HEK293 (cell line): Measurements from ENCODE around the gene RAX2.

ENCODE experiments used
- CTCF ChIA-PET: fragments of 350-600 bp; formaldehyde crosslinking; extraction: SDS; loops from one replicate; lab custom pipeline; 2021; ENCODE audit warnings: antibody characterized with exemption; lab: Yijun Ruan, JAX
- POLR2A ChIA-PET: fragments of 300-600 bp; formaldehyde crosslinking; extraction: SDS; loops from one replicate; lab custom pipeline; 2020; ENCODE audit warnings: antibody characterized with exemption, inconsistent platforms; lab: Yijun Ruan, JAX
- H3K27ac ChIP-seq: fragments of 200-500 bp; sonication (Bioruptor generic); 2 replicates; pipeline ENCODE4 v1.5.1; 2014; ENCODE audit warnings: low read depth, low read length, control low read depth, inconsistent platforms; ENCODE audit errors: extremely low read depth
- H3K36me3 ChIP-seq, 2 experiments: fragments of 200-500 bp in 1 of 2; sonication (Bioruptor generic) in 1 of 2; 1 replicate in 1 of 2; 2 replicates in 1 of 2; pipeline ENCODE4 v1.5.1; 2014 to 2017; ENCODE audit warnings: inconsistent platforms in 2 of 2, low read length in 2 of 2; ENCODE audit not compliant: control insufficient read depth in 2 of 2, insufficient read depth in 1 of 2
- H3K4me1 ChIP-seq: fragments of 200-500 bp; sonication (Bioruptor generic); 2 replicates; pipeline ENCODE4 v1.5.1; 2014; ENCODE audit warnings: mild to moderate bottlenecking, low read length, inconsistent platforms; ENCODE audit not compliant: control insufficient read depth, insufficient read depth
- H3K4me3 ChIP-seq: 2 replicates; pipeline ENCODE4 v1.5.1; 2011; ENCODE audit warnings: low read depth, mild to moderate bottlenecking, control low read depth, low read length, moderate library complexity
- H3K9me3 ChIP-seq: fragments of 200-500 bp; sonication (Bioruptor generic); 2 replicates; pipeline ENCODE4 v1.5.1; 2014; ENCODE audit warnings: low read depth, low read length, inconsistent platforms; ENCODE audit not compliant: control insufficient read depth, insufficient read depth
- BCL11B ChIP-seq: fragments of 450-650 bp; formaldehyde crosslinking; IDR thresholded peaks from 2 replicates; pipeline ENCODE4 v1.5.1; 2016; ENCODE audit warnings: low read depth, missing biosample characterization, missing genetic modification characterization
- EGR2 ChIP-seq: fragments of 450-650 bp; formaldehyde crosslinking; IDR thresholded peaks from 2 replicates; pipeline ENCODE4 v1.5.1; 2016; ENCODE audit warnings: low read depth, missing biosample characterization, missing genetic modification characterization
- FEZF1 ChIP-seq: fragments of 450-650 bp; formaldehyde crosslinking; IDR thresholded peaks from 2 replicates; pipeline ENCODE4 v1.5.1; 2016; ENCODE audit warnings: missing biosample characterization, missing genetic modification characterization
- KLF1 ChIP-seq: fragments of 450-650 bp; formaldehyde crosslinking; IDR thresholded peaks from 2 replicates; pipeline ENCODE4 v1.5.1; 2016; ENCODE audit warnings: missing biosample characterization, missing genetic modification characterization
- KLF16 ChIP-seq: fragments of 450-650 bp; formaldehyde crosslinking; IDR thresholded peaks from 2 replicates; pipeline ENCODE4 v1.5.1; 2017; ENCODE audit warnings: missing biosample characterization, missing genetic modification characterization
- KLF7 ChIP-seq: fragments of 450-650 bp; formaldehyde crosslinking; IDR thresholded peaks from 2 replicates; pipeline ENCODE4 v1.5.1; 2016; ENCODE audit warnings: missing biosample characterization, missing genetic modification characterization, borderline replicate concordance
- KLF8 ChIP-seq: fragments of 450-650 bp; formaldehyde crosslinking; IDR thresholded peaks from 2 replicates; pipeline ENCODE4 v1.5.1; 2016; ENCODE audit warnings: missing biosample characterization, missing genetic modification characterization
- SP3 ChIP-seq: fragments of 450-650 bp; formaldehyde crosslinking; IDR thresholded peaks from 2 replicates; pipeline ENCODE4 v1.5.1; 2016; ENCODE audit warnings: missing biosample characterization, missing genetic modification characterization
- ZBTB48 ChIP-seq: fragments of 450-650 bp; formaldehyde crosslinking; IDR thresholded peaks from 2 replicates; pipeline ENCODE4 v1.5.1; 2016; ENCODE audit warnings: missing biosample characterization, missing genetic modification characterization
- ZNF112 ChIP-seq: fragments of 450-650 bp; formaldehyde crosslinking; IDR thresholded peaks from 2 replicates; pipeline ENCODE4 v1.5.0; 2017; ENCODE audit warnings: missing biosample characterization, missing genetic modification characterization
- ZNF114 ChIP-seq: fragments of 450-650 bp; formaldehyde crosslinking; IDR thresholded peaks from 2 replicates; pipeline ENCODE4 v1.5.0; 2017; ENCODE audit warnings: missing biosample characterization, missing genetic modification characterization
- ZNF202 ChIP-seq: fragments of 450-650 bp; formaldehyde crosslinking; IDR thresholded peaks from 2 replicates; pipeline ENCODE4 v1.5.1; 2016; ENCODE audit warnings: missing biosample characterization, missing genetic modification characterization, borderline replicate concordance
- ZNF223 ChIP-seq: fragments of 450-650 bp; formaldehyde crosslinking; IDR thresholded peaks from 2 replicates; pipeline ENCODE4 v1.5.1; 2016; ENCODE audit warnings: missing biosample characterization, missing genetic modification characterization
- ZNF350 ChIP-seq: fragments of 450-650 bp; formaldehyde crosslinking; IDR thresholded peaks from 2 replicates; pipeline ENCODE4 v1.5.0; 2017; ENCODE audit warnings: missing biosample characterization, mild to moderate bottlenecking, missing genetic modification characterization
- ZNF549 ChIP-seq: fragments of 450-650 bp; IDR thresholded peaks from 2 replicates; pipeline ENCODE4 v1.5.1; 2018; ENCODE audit warnings: missing biosample characterization, missing genetic modification characterization, mild to moderate bottlenecking, inconsistent platforms, moderate library complexity
- ZNF555 ChIP-seq: fragments of 450-650 bp; formaldehyde crosslinking; conservative IDR thresholded peaks from 2 replicates; pipeline ENCODE4 v1.5.1; 2017; ENCODE audit warnings: missing biosample characterization, mild to moderate bottlenecking, missing genetic modification characterization, inconsistent platforms
- ZNF623 ChIP-seq: fragments of 450-650 bp; formaldehyde crosslinking; IDR thresholded peaks from 2 replicates; pipeline ENCODE4 v1.5.1; 2016; ENCODE audit warnings: missing biosample characterization, missing genetic modification characterization
- ZNF629 ChIP-seq: fragments of 450-650 bp; formaldehyde crosslinking; IDR thresholded peaks from 2 replicates; pipeline ENCODE4 v1.5.1; 2017; ENCODE audit warnings: missing biosample characterization, missing genetic modification characterization
- ZSCAN30 ChIP-seq: fragments of 450-650 bp; IDR thresholded peaks from 2 replicates; pipeline ENCODE4 v1.5.1; 2018; ENCODE audit warnings: missing biosample characterization, mild to moderate bottlenecking, missing genetic modification characterization, moderate library complexity
- TF ChIP-seq, protein P1 (sequence below): fragments of 450-650 bp; formaldehyde crosslinking; IDR thresholded peaks from 2 replicates; pipeline ENCODE4 v1.5.1; 2016; ENCODE audit warnings: missing biosample characterization, missing genetic modification characterization
- TF ChIP-seq, protein P2 (sequence below): fragments of 450-650 bp; formaldehyde crosslinking; IDR thresholded peaks from 2 replicates; pipeline ENCODE4 v1.5.1; 2017; ENCODE audit warnings: missing biosample characterization, missing genetic modification characterization
- TF ChIP-seq, protein P3 (sequence below): fragments of 450-650 bp; formaldehyde crosslinking; IDR thresholded peaks from 2 replicates; pipeline ENCODE4 v1.5.1; 2016; ENCODE audit warnings: missing biosample characterization, missing genetic modification characterization

The RAX2 gene

DNA sequence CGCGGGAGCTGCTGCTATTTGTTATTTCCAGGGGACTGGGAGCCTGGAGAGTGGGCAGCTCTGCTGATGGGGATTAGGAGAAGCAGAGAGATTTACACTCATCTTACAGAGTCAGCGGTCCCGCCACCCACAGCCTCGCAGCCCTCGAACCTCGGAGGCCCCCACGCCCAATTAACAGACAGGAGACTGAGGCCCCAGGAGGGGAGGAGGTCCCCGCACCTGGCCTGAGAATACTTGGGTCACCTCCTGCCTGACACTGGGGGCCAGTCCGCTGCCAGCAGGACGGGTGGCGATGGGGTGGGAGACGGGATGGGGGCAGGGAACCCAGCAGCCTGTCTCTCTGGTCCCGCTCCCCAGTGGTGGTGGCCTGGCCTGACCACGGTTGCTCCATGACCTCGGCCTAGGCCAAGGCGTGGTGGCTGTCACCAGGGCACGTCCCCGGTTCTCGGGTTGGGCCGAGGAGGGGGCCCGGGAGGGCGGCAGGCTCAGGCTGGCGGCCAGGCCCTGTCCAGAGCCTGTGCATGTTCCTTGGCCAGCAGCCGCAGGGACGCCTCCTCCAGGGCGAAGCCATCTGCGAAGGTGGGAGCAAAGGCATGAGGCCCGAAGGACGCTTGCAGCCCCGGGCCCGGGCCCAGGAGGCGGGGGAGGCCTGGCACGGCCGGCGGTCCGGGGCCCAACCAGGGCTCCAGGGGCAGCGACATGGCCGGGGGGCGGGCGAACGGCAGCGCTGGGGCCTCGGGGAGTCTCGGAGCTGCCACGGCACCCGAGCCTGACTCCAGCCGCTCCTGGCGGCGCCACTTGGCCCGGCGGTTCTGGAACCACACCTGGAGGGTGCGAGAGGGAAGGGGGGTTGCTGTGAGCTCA, 1.7 kb downstream of the RAX2 start:
- H3K9me3 ChIP-seq = no peaks in the 10 kb centered on the region
- ChIA-PET POLR2A (interaction anchor here (1.0 to 1.6 kb wide), 4 partner anchors 7 to 263 kb away, joined by 3 to 8 read pairs (median 6); no protein-coding TSS in a partner anchor), CTCF (interaction anchor here (0.6 kb wide), 2 partner anchors 29 to 467 kb away, joined by 3 to 4 read pairs; no protein-coding TSS in a partner anchor)
- no peak overlapping the region for H3K27ac ChIP-seq
- H3K36me3 ChIP-seq = peaks cover 0 to 16% of the 10 kb centered on the region in 2 experiments; a peak in 2 of 3 replicates
- H3K4me1 ChIP-seq = no peaks in the 10 kb centered on the region
- TF ChIP-seq EGR2 (peak; percentile 31; the same call in 1 of the 2 replicates), KLF16 (tag by site-specific recombination) (no peak)
- no peak overlapping the region for H3K4me3 ChIP-seq

DNA sequence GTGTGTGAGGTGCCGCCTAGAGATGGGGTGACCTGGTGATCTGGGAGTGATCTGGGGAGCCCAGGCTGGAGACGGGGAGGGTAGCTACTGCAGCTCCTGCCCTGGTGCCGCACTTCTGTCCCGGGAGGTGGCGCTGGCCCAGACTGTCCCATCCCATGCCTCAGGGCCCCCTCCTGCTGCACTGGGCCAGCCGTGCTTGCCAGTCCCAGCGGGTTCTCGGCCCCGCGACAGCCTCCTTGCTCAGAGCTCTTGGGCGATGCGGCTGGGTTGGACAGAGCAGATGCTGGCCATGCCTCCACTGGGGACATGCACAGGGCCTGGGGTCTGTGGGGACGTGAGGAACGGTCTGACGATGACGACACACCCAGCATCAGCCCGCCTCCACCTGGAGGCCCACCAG, 2.5 kb downstream of the RAX2 start:
- ChIA-PET POLR2A (interaction anchor here (1.0 to 1.4 kb wide), 2 partner anchors 11 to 262 kb away, joined by 5 to 6 read pairs; no protein-coding TSS in a partner anchor), CTCF (interaction anchor here (0.6 kb wide), 1 partner anchor 30 kb away, joined by 4 read pairs; no protein-coding TSS in a partner anchor)
- no peak overlapping the region for H3K27ac ChIP-seq
- H3K4me3 ChIP-seq = no peak overlapping the region
- no peaks in the 10 kb centered on the region for H3K4me1 ChIP-seq
- no peaks in the 10 kb centered on the region for H3K9me3 ChIP-seq
- peaks cover 0 to 21% of the 10 kb centered on the region in 2 experiments; a peak in 2 of 3 replicates for H3K36me3 ChIP-seq
- TF ChIP-seq ZBTB48 (tag by site-specific recombination) (no peak), ZSCAN30 (tag by site-specific recombination) (no peak), ZNF114 (tag by site-specific recombination) (no peak), ZNF555 (tag by site-specific recombination) (no peak), ZNF350 (tag by site-specific recombination) (no peak), ZNF629 (no peak), BCL11B (tag by site-specific recombination) (no peak), SP3 (tag by site-specific recombination) (no peak), ZNF223 (tag by site-specific recombination) (no peak), ZNF549 (tag by site-specific recombination) (no peak), FEZF1 (tag by site-specific recombination) (no peak)
- TF ChIP-seq, protein P1, sequence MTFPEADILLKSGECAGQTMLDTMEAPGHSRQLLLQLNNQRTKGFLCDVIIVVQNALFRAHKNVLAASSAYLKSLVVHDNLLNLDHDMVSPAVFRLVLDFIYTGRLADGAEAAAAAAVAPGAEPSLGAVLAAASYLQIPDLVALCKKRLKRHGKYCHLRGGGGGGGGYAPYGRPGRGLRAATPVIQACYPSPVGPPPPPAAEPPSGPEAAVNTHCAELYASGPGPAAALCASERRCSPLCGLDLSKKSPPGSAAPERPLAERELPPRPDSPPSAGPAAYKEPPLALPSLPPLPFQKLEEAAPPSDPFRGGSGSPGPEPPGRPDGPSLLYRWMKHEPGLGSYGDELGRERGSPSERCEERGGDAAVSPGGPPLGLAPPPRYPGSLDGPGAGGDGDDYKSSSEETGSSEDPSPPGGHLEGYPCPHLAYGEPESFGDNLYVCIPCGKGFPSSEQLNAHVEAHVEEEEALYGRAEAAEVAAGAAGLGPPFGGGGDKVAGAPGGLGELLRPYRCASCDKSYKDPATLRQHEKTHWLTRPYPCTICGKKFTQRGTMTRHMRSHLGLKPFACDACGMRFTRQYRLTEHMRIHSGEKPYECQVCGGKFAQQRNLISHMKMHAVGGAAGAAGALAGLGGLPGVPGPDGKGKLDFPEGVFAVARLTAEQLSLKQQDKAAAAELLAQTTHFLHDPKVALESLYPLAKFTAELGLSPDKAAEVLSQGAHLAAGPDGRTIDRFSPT = no peak
- TF ChIP-seq, protein P2, sequence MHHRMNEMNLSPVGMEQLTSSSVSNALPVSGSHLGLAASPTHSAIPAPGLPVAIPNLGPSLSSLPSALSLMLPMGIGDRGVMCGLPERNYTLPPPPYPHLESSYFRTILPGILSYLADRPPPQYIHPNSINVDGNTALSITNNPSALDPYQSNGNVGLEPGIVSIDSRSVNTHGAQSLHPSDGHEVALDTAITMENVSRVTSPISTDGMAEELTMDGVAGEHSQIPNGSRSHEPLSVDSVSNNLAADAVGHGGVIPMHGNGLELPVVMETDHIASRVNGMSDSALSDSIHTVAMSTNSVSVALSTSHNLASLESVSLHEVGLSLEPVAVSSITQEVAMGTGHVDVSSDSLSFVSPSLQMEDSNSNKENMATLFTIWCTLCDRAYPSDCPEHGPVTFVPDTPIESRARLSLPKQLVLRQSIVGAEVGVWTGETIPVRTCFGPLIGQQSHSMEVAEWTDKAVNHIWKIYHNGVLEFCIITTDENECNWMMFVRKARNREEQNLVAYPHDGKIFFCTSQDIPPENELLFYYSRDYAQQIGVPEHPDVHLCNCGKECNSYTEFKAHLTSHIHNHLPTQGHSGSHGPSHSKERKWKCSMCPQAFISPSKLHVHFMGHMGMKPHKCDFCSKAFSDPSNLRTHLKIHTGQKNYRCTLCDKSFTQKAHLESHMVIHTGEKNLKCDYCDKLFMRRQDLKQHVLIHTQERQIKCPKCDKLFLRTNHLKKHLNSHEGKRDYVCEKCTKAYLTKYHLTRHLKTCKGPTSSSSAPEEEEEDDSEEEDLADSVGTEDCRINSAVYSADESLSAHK (tag by site-specific recombination) = no peak

DNA sequence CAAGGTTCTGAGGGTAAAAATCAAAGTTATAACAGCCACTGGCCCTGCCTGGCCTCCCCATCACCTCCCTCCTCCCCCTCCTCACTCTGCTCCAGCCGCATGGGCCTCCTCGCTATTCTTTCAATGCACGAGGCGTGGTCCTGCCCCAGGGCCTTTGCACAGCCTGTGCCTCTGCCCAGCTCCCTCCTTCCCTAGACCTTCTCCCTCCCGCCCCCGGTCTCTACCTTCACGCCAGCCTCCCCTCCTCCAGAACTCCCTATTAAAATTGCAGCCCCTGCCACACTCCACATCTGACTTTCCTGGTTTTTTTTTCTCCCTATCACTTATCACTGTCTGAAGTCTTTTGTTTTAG, 3.3 kb downstream of the RAX2 start:
- CTCF ChIA-PET = no interaction called here

More for the DNA sequence above, 3.3 kb downstream of the RAX2 start:
- POLR2A ChIA-PET = no interaction called here
- TF ChIP-seq ZNF623 = peak; percentile 99
- TF ChIP-seq KLF1 = no peak
- TF ChIP-seq KLF8 = peak; percentile 35; the same call in 1 of the 2 replicates
- peak; percentile 53; the same call in 1 of the 2 replicates for TF ChIP-seq KLF7 (tag by site-specific recombination)
- TF ChIP-seq, protein P3, sequence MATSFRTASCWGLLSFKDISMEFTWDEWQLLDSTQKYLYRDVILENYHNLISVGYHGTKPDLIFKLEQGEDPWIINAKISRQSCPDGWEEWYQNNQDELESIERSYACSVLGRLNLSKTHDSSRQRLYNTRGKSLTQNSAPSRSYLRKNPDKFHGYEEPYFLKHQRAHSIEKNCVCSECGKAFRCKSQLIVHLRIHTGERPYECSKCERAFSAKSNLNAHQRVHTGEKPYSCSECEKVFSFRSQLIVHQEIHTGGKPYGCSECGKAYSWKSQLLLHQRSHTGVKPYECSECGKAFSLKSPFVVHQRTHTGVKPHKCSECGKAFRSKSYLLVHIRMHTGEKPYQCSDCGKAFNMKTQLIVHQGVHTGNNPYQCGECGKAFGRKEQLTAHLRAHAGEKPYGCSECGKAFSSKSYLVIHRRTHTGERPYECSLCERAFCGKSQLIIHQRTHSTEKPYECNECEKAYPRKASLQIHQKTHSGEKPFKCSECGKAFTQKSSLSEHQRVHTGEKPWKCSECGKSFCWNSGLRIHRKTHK (tag by site-specific recombination) = no peak
- no peak for TF ChIP-seq ZNF112
- 0 out of 2 replicates have a peak, but pooled peaks have one; percentile 31 for TF ChIP-seq EGR2
- no peak for TF ChIP-seq ZNF202 (tag by site-specific recombination)
- Histone ChIP-seq H3K27ac (no peak overlapping the region), H3K9me3 (no peaks in the 10 kb centered on the region), H3K4me1 (no peaks in the 10 kb centered on the region), H3K4me3 (no peak overlapping the region), H3K36me3 (peaks cover 0 to 21% of the 10 kb centered on the region in 2 experiments; a peak in 2 of 3 replicates)
